ENCODE measurements around the gene THY1. TPM values are rescaled to one million over a fixed set of nuclear protein-coding genes. Genes with fewer than 3 reads are reported as not detected.

The THY1 gene
- total and polyA plus RNA-seq, 9 of the 15 experiments (the other 6 are each of a cell fraction or from before 2014, with no cell fraction given) = 0.07 to 0.40 (median 0.16) TPM; not detected in 5

GRCh38 chr11:119450590-119451326 is 27.8 kb upstream of the THY1 start:
- FAIRE-seq = no peak
- Histone ChIP-seq H3K9ac (ENCODE audit: insufficient read depth in 1 of 2, low read depth in 2 of 2, low read length in 2 of 2) (no peak overlapping the region), H3K9me1 (ENCODE audit: control insufficient read depth, insufficient read depth, low read length) (no peaks in the 10 kb centered on the region), H3K27ac (ENCODE audit: extremely low read depth, low read depth, low read length) (no peak overlapping the region), H3K4me1 (replicated peaks in 1 of 2; ENCODE audit: control insufficient read depth in 2 of 2, insufficient read depth in 2 of 2, low read length in 2 of 2) (peaks cover 4 to 7% of the 10 kb centered on the region in 2 experiments; a peak in 3 of 5 replicates), H2AFZ (ENCODE audit: low read depth, low read length) (0 out of 2 replicates have a peak overlapping the region, but pooled peaks have one; percentile 0), H3K9me3 (replicated peaks; ENCODE audit: control insufficient read depth, insufficient read depth, low read depth, low read length) (no peaks in the 10 kb centered on the region), H3K27me3 (ENCODE audit: control insufficient read depth in 2 of 2, insufficient read depth in 2 of 2, low read length in 2 of 2) (no peaks in the 10 kb centered on the region), H4K20me1 (replicated peaks; ENCODE audit: control insufficient read depth, insufficient read depth, low read length) (no peaks in the 10 kb centered on the region), H3K4me2 (ENCODE audit: insufficient read depth, low read length) (no peak overlapping the region), H3K79me2 (ENCODE audit: control insufficient read depth, insufficient read depth, low read length) (no peaks in the 10 kb centered on the region), H3K36me3 (ENCODE audit: control insufficient read depth, insufficient read depth, low read length) (no peaks in the 10 kb centered on the region), H3K4me3 (no peak overlapping the region)
- WGBS (ENCODE audit: insufficient coverage, low coverage, missing lambda C conversion rate) = 43% methylated on average over 4 of the region's 6 CpGs
- no peak for DNase-seq (ENCODE audit: extremely low read depth in 1 of 4, low spot score in 3 of 4)
- ATAC-seq = no peak
- intact Hi-C loops (cut with micrococcal nuclease) = no loop called here
- in situ Hi-C loops (cut with MboI) = no loop called here
- BruUV-seq (replicated peaks) = no TSS peak
- POLR2A ChIA-PET = interaction anchor here (0.7 kb wide), 1 partner anchor 26 kb away, joined by 3 read pairs; no protein-coding TSS in a partner anchor
- CTCF ChIA-PET (ENCODE audit: low intra/inter-chr PET ratio) = no interaction called here
- TF ChIP-seq MAFK (IDR thresholded peaks at IDR 0.05; ENCODE audit: low read length) = peak; percentile 20; the same call in 1 of the 2 replicates
- peak; percentile 50; the same call in 1 of the 2 replicates for TF ChIP-seq C11orf30 (IDR thresholded peaks at IDR 0.05; ENCODE audit: low read depth)
- no peak for TF ChIP-seq ZNF780A (CRISPR knock-in tag; IDR thresholded peaks at IDR 0.05)
- no peak for TF ChIP-seq PHF20 (IDR thresholded peaks at IDR 0.05; ENCODE audit: partially characterized antibody)
- no peak for TF ChIP-seq MLX (CRISPR knock-in tag; conservative IDR thresholded peaks at IDR 0.05)
- no peak for TF ChIP-seq CBX8 (IDR thresholded peaks at IDR 0.05; ENCODE audit: borderline replicate concordance, extremely low read depth, low read depth, low read length, poor library complexity, severe bottlenecking)
- no peak for TF ChIP-seq ELF1 (tag; IDR thresholded peaks at IDR 0.05)
- TF ChIP-seq ZNF318 (IDR thresholded peaks at IDR 0.05; ENCODE audit: borderline replicate concordance in 1 of 2, low read depth in 1 of 2) = no peak
- TF ChIP-seq LEF1 (IDR thresholded peaks at IDR 0.05) = no peak
- TF ChIP-seq NFYB (IDR thresholded peaks at IDR 0.05; ENCODE audit: extremely low read depth, insufficient read length) = no peak
- no peak for TF ChIP-seq PHB2 (IDR thresholded peaks at IDR 0.05; ENCODE audit: low read depth)
- TF ChIP-seq ZNF197 (CRISPR knock-in tag; IDR thresholded peaks at IDR 0.05; ENCODE audit: low read depth) = no peak
- TF ChIP-seq KDM5B (IDR thresholded peaks at IDR 0.05; ENCODE audit: insufficient replicate concordance, low read depth, low read length) = no peak
